ENCODE data around the gene UTP4. TPM values are rescaled to one million over a fixed set of nuclear protein-coding genes. Genes with fewer than 3 reads are reported as not detected.
A peak's percentile ranks its signal among the peaks of the same experiment; 100 is the strongest.
"Not testable (repeated sequence)": the region's sequence is repeated elsewhere in the genome, so short reads cannot be mapped to it uniquely, and the experiment has no call there.

UTP4 gene
- total RNA-seq, 1 donor, result 21.5 TPM

GRCh38 chr16:69109486-69110270, 22.8 kb upstream of the UTP4 start:
- no peak for DNase-seq (ENCODE audit: low read depth in 2 of 3, low spot score in 2 of 3)

- DNase-seq (ENCODE audit: low read depth in 2 of 3, low spot score in 2 of 3), result no peak
Measured at GRCh38 chr16:69110406-69110805, 22.0 kb upstream of the UTP4 start.

- no peak for DNase-seq (ENCODE audit: low read depth in 2 of 3, low spot score in 2 of 3)
Measured at GRCh38 chr16:69111216-69111875, 21.1 kb upstream of the UTP4 start.

- DNase-seq (ENCODE audit: low read depth in 2 of 3, low spot score in 2 of 3), result no peak
Measured at GRCh38 chr16:69111876-69112230, 20.6 kb upstream of the UTP4 start.

- DNase-seq (ENCODE audit: low read depth in 2 of 3, low spot score in 2 of 3), result peak in 1 of 3 donors; percentile 53
Measured at GRCh38 chr16:69112285-69113129, 19.9 kb upstream of the UTP4 start.

GRCh38 chr16:69113216-69113615, 19.2 kb upstream of the UTP4 start:
- DNase-seq (ENCODE audit: low read depth in 2 of 3, low spot score in 2 of 3), result no peak

- no peak for DNase-seq (ENCODE audit: low read depth in 2 of 3, low spot score in 2 of 3)
Measured at GRCh38 chr16:69114346-69114975, 18.0 kb upstream of the UTP4 start.

- no peak for DNase-seq (ENCODE audit: low read depth in 2 of 3, low spot score in 2 of 3)
Measured at GRCh38 chr16:69114976-69115355, 17.5 kb upstream of the UTP4 start.

- DNase-seq (ENCODE audit: low read depth in 2 of 3, low spot score in 2 of 3), result no peak
Measured at GRCh38 chr16:69115361-69115760, 17.1 kb upstream of the UTP4 start.

- no peak for DNase-seq (ENCODE audit: low read depth in 2 of 3, low spot score in 2 of 3)
Measured at GRCh38 chr16:69115837-69116236, 16.6 kb upstream of the UTP4 start.

- no peak for DNase-seq (ENCODE audit: low read depth in 2 of 3, low spot score in 2 of 3)
Measured at GRCh38 chr16:69116256-69116875, 16.1 kb upstream of the UTP4 start.

- DNase-seq (ENCODE audit: low read depth in 2 of 3, low spot score in 2 of 3), result no peak
Measured at GRCh38 chr16:69116906-69117305, 15.5 kb upstream of the UTP4 start.

- DNase-seq (ENCODE audit: low read depth in 2 of 3, low spot score in 2 of 3), result no peak
Measured at GRCh38 chr16:69118468-69118867, 14.0 kb upstream of the UTP4 start.

GRCh38 chr16:69118994-69119393, 13.5 kb upstream of the UTP4 start:
- no peak for DNase-seq (ENCODE audit: low read depth in 2 of 3, low spot score in 2 of 3)

- no peak for DNase-seq (ENCODE audit: low read depth in 2 of 3, low spot score in 2 of 3)
Measured at GRCh38 chr16:69119536-69119935, 12.9 kb upstream of the UTP4 start.

- no peak for DNase-seq (ENCODE audit: low read depth in 2 of 3, low spot score in 2 of 3)
Measured at GRCh38 chr16:69120096-69120664, 12.3 kb upstream of the UTP4 start.

GRCh38 chr16:69123910-69124309, 8.5 kb upstream of the UTP4 start:
- DNase-seq (ENCODE audit: low read depth in 2 of 3, low spot score in 2 of 3), result peak; percentile 42 to 93 (median 75)

- not testable (repeated sequence) for DNase-seq (ENCODE audit: low read depth in 2 of 3, low spot score in 2 of 3)
Measured at GRCh38 chr16:69124406-69124805, 8.0 kb upstream of the UTP4 start.

GRCh38 chr16:69124961-69125360, 7.5 kb upstream of the UTP4 start:
- DNase-seq (ENCODE audit: low read depth in 2 of 3, low spot score in 2 of 3), result not testable (repeated sequence)

GRCh38 chr16:69126221-69126620, 6.2 kb upstream of the UTP4 start:
- no peak for DNase-seq (ENCODE audit: low read depth in 2 of 3, low spot score in 2 of 3)

Measured in hematopoietic multipotent progenitor cell (in vitro differentiated cells).